Astrocyte (in vitro differentiated cells and primary cell): Measurements from ENCODE around the gene LDAF1. TPM values are rescaled to one million over a fixed set of nuclear protein-coding genes. Genes with fewer than 3 reads are reported as not detected.
A peak's percentile ranks its signal among the peaks of the same experiment; 100 is the strongest.
"Not testable (repeated sequence)": the region's sequence is repeated elsewhere in the genome, so short reads cannot be mapped to it uniquely, and the experiment has no call there.

Experiments used
- DNase-seq: peaks from one replicate; pipeline ENCODE4 v3.0.0-alpha.2; 2010; ENCODE audit warnings: low read depth
- FAIRE-seq: peaks from 2 replicates; lab custom pipeline; 2011; peaks lifted over from hg19 to GRCh38; lab: Jason Lieb, UNC
- H2AFZ ChIP-seq: 2 replicates; pipeline ENCODE4 v1.6.0; 2012; ENCODE audit warnings: low read depth, low read length, inconsistent platforms
- H3K27ac ChIP-seq: 2 replicates; pipeline ENCODE4 v1.5.1; 2011; ENCODE audit warnings: low read depth, low read length, inconsistent platforms
- H3K27me3 ChIP-seq: 2 replicates; pipeline ENCODE4 v1.6.0; 2011; ENCODE audit warnings: low read length, inconsistent platforms; ENCODE audit not compliant: insufficient read depth
- H3K36me3 ChIP-seq: 2 replicates; pipeline ENCODE4 v1.5.1; 2011; ENCODE audit warnings: low read length, inconsistent platforms; ENCODE audit not compliant: insufficient read depth
- H3K4me1 ChIP-seq: 2 replicates; pipeline ENCODE4 v1.5.1; 2011; ENCODE audit warnings: low read length, inconsistent platforms; ENCODE audit not compliant: insufficient read depth
- H3K4me2 ChIP-seq: 2 replicates; pipeline ENCODE4 v1.6.0; 2012; ENCODE audit warnings: low read length, inconsistent platforms
- H3K4me3 ChIP-seq: 2 replicates; pipeline ENCODE4 v1.5.1; 2011; ENCODE audit warnings: low read depth, mild to moderate bottlenecking, low read length, inconsistent platforms; ENCODE audit not compliant: insufficient read depth
- H3K79me2 ChIP-seq: 2 replicates; pipeline ENCODE4 v1.6.0; 2012; ENCODE audit warnings: mild to moderate bottlenecking, low read length, inconsistent platforms; ENCODE audit not compliant: insufficient read depth
- H3K9ac ChIP-seq: 2 replicates; pipeline ENCODE4 v1.6.0; 2012; ENCODE audit warnings: mild to moderate bottlenecking, low read length, inconsistent platforms
- H3K9me3 ChIP-seq: 2 replicates; pipeline ENCODE4 v1.5.1; 2012; ENCODE audit warnings: low read depth, mild to moderate bottlenecking, low read length, inconsistent platforms; ENCODE audit not compliant: insufficient read depth
- H4K20me1 ChIP-seq: 2 replicates; pipeline ENCODE4 v1.6.0; 2012; ENCODE audit warnings: low read length, inconsistent platforms; ENCODE audit not compliant: insufficient read depth
- H3K27ac Mint-ChIP-seq: one replicate; pipeline ENCODE4 v1.8.0; 2021; ENCODE audit warnings: mild to moderate bottlenecking, mixed read lengths; ENCODE audit not compliant: unreplicated experiment
- H3K27me3 Mint-ChIP-seq: one replicate; pipeline ENCODE4 v1.8.0; 2021; ENCODE audit warnings: low read depth, mixed read lengths; ENCODE audit not compliant: unreplicated experiment
- H3K36me3 Mint-ChIP-seq: one replicate; pipeline ENCODE4 v1.8.0; 2021; ENCODE audit warnings: low read depth, mixed read lengths; ENCODE audit not compliant: unreplicated experiment
- H3K4me1 Mint-ChIP-seq: one replicate; pipeline ENCODE4 v1.8.0; 2021; ENCODE audit warnings: low read depth, mixed read lengths; ENCODE audit not compliant: unreplicated experiment
- H3K4me3 Mint-ChIP-seq: one replicate; pipeline ENCODE4 v1.8.0; 2021; ENCODE audit warnings: mild to moderate bottlenecking, moderate library complexity, mixed read lengths; ENCODE audit not compliant: unreplicated experiment
- H3K9me3 Mint-ChIP-seq: one replicate; pipeline ENCODE4 v1.8.0; 2021; ENCODE audit warnings: mild to moderate bottlenecking, mixed read lengths; ENCODE audit not compliant: unreplicated experiment
- CTCF ChIP-seq: IDR thresholded peaks from 2 replicates; pipeline ENCODE4 v1.5.1; 2011; ENCODE audit warnings: low read depth, mild to moderate bottlenecking, inconsistent platforms, low read length, moderate library complexity; ENCODE audit not compliant: insufficient read depth
- EZH2 ChIP-seq: IDR thresholded peaks from 2 replicates; pipeline ENCODE4 v1.6.1; 2012; ENCODE audit warnings: mild to moderate bottlenecking, low read length, inconsistent platforms; ENCODE audit not compliant: insufficient read depth
- total RNA-seq: library from RNA; stranded (reverse); gene quantifications from 2 replicates; pipeline ENCODE4 v1.2.1, GENCODE V29; 2021

The LDAF1 gene
- total RNA-seq, 1 donor from 2014 or later: 38.6 TPM

GRCh38 chr16:21194771-21195301 lies 36.4 kb downstream of the LDAF1 start:
- no peak overlapping the region for H3K4me2 ChIP-seq
- FAIRE-seq: no peak

GRCh38 chr16:21195330-21195729 lies 36.9 kb downstream of the LDAF1 start:
- not testable (repeated sequence) for H3K9me3 ChIP-seq, H3K9ac ChIP-seq, H3K9me3 Mint-ChIP-seq, H4K20me1 ChIP-seq, H3K4me3 ChIP-seq, H3K4me1 Mint-ChIP-seq, H3K79me2 ChIP-seq, H3K4me1 ChIP-seq, FAIRE-seq, H3K4me3 Mint-ChIP-seq, H2AFZ ChIP-seq, DNase-seq, H3K36me3 Mint-ChIP-seq, H3K36me3 ChIP-seq, H3K27ac ChIP-seq, H3K4me2 ChIP-seq, H3K27ac Mint-ChIP-seq
- peaks cover 34% of the 10 kb centered on the region for H3K27me3 Mint-ChIP-seq
- peaks cover 26% of the 10 kb centered on the region for H3K27me3 ChIP-seq

More at GRCh38 chr16:21194771-21195301, 36.4 kb downstream of the LDAF1 start:
- H3K9ac ChIP-seq: no peak overlapping the region
- no peak overlapping the region for H3K4me3 Mint-ChIP-seq
- H2AFZ ChIP-seq: no peak overlapping the region
- H3K36me3 Mint-ChIP-seq: no peaks in the 10 kb centered on the region
- no peaks in the 10 kb centered on the region for H3K79me2 ChIP-seq
- no peak overlapping the region for H3K27ac Mint-ChIP-seq
- H3K9me3 ChIP-seq: peaks cover 4% of the 10 kb centered on the region
- no peaks in the 10 kb centered on the region for H3K4me1 ChIP-seq
- no peak overlapping the region for H3K4me3 ChIP-seq
- H4K20me1 ChIP-seq: no peaks in the 10 kb centered on the region
- peaks cover 26% of the 10 kb centered on the region for H3K27me3 ChIP-seq
- peaks cover 33% of the 10 kb centered on the region for H3K27me3 Mint-ChIP-seq
- TF ChIP-seq EZH2: no peak
- no peak for TF ChIP-seq CTCF
- no peaks in the 10 kb centered on the region for H3K36me3 ChIP-seq
- H3K27ac ChIP-seq: no peak overlapping the region
- peak; percentile 14 for DNase-seq
- H3K9me3 Mint-ChIP-seq: peaks cover 2% of the 10 kb centered on the region
- H3K4me1 Mint-ChIP-seq: no peaks in the 10 kb centered on the region

- Mint-ChIP-seq H3K4me3 (no peak overlapping the region), H3K27me3 (peaks cover 43% of the 10 kb centered on the region), H3K36me3 (no peaks in the 10 kb centered on the region), H3K4me1 (no peaks in the 10 kb centered on the region), H3K9me3 (peaks cover 2% of the 10 kb centered on the region), H3K27ac (no peak overlapping the region)
- no peaks in the 10 kb centered on the region for H3K4me1 ChIP-seq
- no peak overlapping the region for H3K27ac ChIP-seq
- no peak overlapping the region for H3K4me2 ChIP-seq
- H3K36me3 ChIP-seq: no peaks in the 10 kb centered on the region
- peaks cover 33% of the 10 kb centered on the region for H3K27me3 ChIP-seq
- DNase-seq (no peak), FAIRE-seq (no peak)
- no peaks in the 10 kb centered on the region for H3K9me3 ChIP-seq
- no peak overlapping the region for H3K4me3 ChIP-seq
- TF ChIP-seq CTCF (no peak), EZH2 (no peak)
- no peak overlapping the region for H3K9ac ChIP-seq
- H4K20me1 ChIP-seq: no peaks in the 10 kb centered on the region
- no peak overlapping the region for H2AFZ ChIP-seq
- H3K79me2 ChIP-seq: no peaks in the 10 kb centered on the region
Observed at GRCh38 chr16:21197112-21197511, 38.6 kb downstream of the LDAF1 start.
